CD4-positive, alpha-beta T cell treated with Interleukin-2 at 100 ng/mL for 4 hours (primary cell): ENCODE measurements around the gene TMEM240.
"Not testable (repeated sequence)": the region's sequence is repeated elsewhere in the genome, so short reads cannot be mapped to it uniquely, and the experiment has no call there.

Experiments
- DNase-seq: peaks from one replicate; pipeline ENCODE4 v3.0.0-alpha.2; 2020; ENCODE audit warnings: low spot score

The TMEM240 gene

DNA sequence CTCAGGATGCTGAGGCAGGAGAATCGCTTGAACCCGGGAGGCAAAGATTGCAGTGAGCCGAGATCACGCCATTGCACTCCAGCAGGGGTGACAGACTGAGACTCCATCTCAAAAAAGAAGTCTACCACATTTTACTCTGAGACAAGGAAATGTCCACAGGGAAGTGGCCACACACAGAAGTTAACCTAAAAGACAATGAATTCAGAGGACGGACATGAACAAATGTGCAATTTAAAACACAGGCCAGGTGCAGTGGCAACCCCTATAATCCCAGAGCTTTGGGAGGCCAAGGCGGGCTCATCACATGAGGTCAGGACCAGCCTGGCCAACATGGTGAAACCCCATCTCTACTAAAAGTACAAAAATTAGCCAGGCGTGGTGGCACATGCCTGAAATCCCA, 17.3 kb upstream of the TMEM240 start:
- not testable (repeated sequence) for DNase-seq

DNA sequence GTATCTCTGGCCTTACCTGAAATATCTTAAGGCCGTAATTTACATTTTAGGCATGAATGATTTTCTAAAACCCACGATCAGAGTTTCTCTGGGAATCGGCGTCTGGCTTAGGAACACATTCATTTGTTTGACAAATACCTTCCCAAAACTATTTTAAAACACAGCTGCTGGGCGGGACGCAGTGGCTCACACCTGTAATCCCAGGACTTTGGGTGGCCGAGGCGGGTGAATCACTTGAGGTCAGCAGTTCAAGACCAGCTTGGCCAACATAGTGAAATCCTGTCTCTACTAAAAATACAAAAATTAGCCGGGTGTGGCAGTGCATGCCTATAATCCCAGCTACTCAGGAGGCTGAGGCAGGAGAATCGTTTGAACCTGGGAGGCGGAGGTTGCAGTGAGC, 16.5 kb upstream of the TMEM240 start:
- not testable (repeated sequence) for DNase-seq

DNA sequence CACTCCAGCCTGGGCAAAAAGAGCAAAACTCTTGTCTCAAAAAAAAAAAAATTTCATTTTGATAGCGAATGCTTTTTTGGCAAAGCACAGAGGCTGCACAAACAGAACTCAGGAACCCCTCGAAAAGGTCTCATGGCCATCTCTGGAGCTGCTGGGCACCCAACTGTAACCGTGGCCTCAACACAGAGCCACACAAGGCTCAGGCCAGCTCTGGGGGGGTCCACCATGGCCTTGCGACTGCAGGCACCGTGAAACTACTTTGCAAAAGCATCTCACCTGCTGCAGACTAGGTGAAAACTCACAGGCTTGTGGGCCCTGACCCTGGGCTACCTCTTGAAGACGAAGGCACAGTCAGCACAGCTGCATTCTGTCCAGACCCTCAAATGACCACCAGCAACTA, 16.1 kb upstream of the TMEM240 start:
- DNase-seq = no peak

DNA sequence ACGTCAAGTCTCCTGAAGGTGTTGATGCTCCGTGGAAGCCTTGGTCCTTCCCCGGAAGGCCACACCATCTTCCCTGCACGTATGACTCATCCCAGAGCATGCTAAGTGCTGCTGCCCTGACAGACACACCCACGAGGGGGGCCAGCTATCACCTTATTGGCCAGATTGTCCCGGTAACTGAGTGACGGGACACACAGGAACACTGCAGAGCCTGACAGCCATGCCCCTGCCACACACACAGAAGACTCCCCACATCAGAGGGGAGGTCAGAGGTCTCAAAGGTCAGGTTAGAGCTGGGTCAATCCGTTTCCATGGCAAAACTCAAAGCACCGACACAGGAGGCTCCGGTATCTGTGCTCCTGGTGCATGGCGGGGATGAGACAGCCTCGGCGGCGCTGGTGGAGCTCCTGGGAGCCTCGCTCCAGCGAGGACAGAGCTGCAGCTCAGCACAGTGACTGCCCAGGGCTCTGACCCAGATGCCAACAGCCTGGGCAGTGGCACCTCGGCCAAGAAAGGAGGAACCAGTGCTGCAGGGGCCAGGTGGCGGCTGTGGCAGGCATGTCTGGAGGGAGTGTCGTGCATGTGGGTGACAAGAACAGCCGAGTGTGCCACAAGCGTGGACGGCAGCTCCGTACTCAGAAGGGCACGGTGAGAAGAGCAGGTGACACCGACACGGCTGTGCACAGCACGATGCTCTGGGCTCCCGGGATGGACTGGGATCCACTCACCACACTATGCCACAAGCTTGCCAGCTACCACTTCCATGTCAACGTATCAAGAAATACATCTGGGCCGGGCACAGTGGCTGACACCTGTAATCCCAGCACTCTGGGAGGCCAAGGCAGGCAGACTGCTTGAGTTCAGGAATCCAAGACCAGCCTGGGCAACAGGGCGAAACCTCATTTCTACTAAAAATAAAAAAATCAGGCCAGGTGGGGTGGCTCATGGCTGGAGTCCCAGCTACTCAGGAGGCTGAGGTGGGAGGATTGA, 14.8 kb upstream of the TMEM240 start:
- no peak for DNase-seq

DNA sequence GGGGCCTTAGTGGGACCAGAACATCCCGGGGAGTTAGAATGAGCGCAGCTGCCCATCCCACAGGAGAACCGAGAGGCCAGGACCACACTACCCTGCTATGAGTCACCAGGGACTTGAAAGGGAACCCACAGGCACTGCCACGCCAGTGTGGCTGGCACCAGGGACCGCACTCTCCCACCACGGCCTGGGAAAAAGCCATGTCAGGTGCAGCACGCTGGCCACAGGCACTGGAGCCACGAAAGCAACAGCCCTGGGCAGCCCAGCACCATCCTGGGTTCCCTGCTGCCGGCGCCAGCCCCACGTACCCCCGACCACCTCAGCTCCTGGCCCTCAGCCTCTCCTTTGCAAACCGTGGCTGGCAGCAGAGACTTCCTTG, 14.1 kb upstream of the TMEM240 start:
- DNase-seq = no peak

DNA sequence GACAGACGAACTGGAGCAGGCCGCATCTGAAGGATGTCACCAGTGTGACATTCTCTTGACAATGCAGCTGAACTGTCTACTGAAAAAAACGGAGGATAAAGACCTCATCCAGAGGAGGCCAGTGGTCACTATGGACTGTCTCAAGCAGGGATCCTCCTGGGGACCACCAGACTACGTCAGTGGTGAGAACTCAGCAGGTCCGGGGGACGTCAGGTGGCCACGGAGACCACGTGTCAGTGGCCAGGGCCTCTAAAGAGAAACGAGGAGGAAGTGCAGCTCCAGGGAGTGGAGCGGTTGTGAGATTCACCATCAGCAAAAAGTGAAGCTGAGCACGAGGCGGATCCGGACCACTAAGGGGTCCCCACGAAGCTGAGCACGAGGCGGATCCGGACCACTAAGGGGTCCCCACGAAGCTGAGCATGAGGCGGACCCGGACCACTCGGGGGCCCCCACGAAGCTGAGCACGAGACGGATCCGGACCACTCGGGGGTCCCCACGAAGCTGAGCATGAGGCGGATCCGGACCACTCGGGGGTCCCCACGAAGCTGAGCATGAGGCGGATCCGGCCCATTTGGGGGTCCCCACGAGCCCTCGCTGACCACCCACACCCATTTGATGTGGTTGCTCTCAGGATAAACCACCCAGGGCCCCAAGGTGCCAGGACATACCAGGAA, 13.5 kb upstream of the TMEM240 start:
- no peak for DNase-seq

DNA sequence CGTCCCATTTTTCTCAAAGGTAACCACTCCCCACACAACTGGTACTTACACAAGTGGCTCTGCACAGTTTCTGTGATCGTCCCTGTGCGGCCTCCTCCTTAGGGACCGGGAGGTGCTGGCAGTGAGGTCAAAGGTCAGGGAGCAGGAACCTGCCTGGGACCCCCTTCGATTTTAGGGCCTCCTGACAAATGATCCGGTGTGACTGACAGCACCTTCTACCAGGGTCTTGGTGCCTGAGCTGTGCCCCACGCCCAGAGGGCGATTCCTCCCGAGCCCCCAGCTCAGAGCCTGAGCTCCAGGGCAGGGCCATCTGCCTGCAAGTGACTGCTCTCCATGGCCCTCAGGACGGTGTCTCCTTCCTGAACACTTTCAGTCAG, 11.8 kb upstream of the TMEM240 start:
- DNase-seq = no peak

DNA sequence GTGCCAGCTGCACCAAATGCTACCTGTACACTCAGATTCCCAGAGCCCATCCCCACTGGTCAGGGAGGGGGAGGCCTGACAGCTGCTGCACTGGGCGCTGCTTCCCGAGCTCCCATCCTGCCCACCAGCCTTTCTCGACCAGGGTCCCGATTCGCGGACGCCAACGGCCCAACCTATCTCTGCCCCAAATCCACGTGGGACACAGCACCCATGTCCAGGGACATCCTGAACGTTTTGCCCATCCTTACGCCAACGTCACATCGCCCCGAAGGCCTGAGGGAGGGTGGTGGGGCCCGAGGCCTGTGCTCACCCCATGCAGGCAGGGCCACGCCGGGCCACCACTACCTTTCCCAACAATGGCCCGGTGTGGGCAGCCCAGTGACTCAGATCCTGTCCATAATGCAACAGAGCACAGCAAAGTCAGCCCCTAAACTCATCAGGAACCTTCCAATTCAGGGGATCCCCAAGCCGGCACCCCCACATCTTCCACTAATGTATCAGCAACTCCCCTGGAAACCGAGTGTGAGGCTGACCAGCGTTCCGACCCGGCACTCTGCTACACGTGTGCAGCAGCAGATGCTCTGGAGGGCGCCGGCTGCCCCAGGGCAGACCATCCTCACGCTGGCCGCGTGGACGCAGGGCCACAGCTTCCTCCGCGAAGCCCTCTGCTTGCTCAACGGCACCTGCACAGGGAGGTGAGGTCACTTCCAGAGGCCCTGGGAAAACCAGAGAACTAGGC, 11.3 kb upstream of the TMEM240 start:
- no peak for DNase-seq

DNA sequence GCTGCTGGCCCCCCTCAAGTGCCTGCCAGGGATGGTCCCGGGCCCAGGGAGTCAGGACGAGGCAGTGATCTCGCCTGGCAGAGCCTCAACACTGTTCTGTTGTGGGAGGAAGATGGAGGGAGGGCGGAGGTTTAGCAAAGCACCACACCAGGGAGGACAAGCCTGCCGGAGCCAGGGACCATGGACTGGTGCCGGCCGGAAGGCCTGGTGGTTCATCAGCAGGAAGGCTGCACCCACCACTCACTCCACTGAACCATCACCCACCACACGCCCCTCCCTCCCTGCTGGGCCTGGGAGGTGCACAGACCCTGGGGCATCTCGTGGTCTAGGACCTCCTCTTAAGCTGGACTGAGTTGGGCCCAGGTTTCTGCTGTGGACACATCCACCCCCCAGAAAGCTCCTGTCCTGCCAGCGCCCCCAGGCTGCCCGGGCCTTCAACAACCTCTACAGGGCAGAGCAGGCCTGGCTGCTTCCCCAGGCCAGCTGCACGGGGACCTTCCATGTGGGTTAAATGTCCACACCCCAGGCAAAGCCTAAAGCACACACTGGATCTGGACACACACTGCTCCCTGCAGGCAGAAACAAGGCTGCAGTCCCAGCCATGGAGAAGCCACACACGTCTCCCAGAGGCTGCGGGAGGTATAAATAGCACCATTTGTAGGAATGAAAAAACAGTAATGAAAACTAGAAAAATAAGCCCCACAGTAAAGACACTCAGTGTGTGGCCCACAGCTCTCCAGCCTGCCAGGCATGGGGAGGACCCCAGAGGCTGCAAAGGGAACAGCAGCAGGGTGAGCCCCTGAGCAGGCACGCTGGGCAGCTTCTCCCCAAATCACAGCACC, 10.4 kb upstream of the TMEM240 start:
- DNase-seq = no peak

DNA sequence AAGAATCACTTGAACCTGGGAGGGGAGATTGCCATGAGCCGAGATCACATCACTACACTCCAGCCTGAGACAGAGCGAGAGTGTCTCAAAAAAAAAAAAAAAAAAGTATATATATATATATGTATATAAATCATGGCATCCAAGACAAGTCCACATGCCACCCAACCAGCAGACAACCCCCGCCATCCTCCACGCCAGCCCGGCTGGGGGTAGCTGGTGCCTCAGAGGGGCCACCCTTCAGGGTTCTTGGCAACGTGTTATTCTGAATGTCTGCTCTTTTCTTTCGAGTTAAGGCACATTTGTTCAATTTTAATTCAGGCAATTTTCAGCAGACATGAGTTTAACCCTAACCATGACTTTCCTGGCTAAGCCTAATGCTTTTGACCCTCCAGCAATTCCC, 9.7 kb upstream of the TMEM240 start:
- no peak for DNase-seq

DNA sequence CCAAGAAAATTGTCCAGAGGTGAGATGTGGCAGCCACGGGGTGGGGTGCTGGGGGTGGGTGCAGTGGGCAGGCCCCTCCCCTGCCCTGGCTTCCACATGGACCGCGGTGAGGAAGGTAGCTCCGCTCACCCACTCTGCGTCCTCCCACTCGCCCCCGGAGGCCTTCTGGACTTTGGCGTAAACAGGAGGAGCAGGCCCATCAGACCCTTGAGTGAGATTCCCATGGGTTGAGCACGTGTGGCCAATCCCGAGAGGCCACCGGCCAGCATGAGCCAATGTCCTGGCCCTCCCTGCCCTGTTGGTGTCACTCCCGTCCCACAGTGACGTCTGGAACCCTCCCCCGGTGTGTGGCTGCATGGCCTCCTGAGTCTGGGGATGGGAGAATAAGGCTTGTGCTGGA, 8.2 kb upstream of the TMEM240 start:
- DNase-seq = no peak

DNA sequence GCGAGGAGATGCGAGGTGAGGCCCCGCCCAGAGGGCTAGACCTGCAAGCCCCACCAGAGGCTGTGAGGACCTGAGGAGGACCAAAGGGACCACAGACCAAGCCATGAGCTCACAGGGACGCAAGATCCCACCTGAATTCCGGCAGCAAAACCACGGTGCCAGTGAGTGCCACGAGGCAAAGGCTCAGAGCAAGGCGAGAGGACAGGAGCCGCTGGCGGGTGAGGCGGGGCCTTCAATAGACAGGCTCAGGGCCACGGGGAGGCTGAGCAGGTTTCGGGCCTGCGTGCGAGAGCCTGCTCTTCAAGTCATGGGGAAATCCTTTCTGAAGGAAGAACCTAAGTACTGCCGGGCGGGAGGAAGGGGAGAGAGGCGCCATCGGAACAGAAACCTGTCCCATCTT, 7.1 kb upstream of the TMEM240 start:
- DNase-seq = no peak

DNA sequence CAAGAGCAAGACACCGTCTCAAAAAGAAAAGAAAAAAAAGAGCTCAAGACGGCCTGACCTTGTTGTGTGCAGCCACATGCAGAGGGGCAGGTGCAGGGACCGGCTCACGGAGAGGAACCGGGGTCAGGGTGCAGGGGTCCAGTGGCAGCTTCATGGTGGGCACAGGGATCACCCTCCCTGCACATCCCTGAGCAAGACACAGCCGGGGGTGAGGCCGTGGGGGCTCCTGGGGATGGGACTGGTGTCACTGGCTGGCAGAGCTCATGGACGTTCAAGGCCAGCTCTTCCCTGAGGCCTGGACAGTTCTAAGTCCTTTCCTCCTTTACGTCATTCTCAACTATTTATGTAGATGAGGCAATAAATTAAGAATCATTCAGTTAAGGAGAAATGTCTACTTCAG, 6.6 kb upstream of the TMEM240 start:
- DNase-seq = no peak

DNA sequence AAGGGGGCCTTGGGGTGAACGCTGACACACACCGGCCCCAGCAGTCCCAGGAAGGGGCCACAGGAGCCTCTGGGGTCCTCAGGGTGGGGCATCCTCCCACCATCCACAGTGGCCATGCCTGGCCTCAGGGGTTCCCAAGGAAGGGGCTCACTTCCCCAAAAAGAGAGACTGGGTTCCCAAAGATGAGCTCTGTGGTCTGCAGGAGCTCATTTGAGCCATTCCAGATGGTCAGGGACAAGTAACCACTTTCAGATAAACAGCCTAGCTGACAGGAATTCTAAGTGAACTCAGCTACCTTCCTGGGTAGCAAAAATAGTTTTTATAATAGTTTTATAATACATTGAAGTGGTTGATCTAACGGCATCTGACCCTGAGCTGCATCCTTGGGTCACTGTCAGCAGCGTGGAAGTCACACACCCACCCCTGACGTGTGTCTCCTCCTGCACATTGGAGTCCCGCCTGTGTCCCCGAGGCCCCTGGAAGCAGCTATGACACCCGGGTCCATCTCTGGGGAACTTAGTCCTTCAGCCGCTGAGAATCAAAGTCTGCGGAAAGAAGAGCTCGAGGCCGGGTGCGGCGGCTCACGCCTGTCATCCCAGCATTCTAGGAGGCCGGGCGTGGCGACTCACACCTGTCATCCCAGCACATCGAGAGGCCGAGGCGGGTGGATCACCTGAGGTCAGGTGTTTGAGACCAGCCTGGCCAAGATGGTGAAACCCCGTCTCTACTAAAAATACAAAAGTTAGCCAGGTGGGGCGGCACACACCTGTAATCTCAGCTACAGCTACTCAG, 5.7 kb upstream of the TMEM240 start:
- DNase-seq = no peak

DNA sequence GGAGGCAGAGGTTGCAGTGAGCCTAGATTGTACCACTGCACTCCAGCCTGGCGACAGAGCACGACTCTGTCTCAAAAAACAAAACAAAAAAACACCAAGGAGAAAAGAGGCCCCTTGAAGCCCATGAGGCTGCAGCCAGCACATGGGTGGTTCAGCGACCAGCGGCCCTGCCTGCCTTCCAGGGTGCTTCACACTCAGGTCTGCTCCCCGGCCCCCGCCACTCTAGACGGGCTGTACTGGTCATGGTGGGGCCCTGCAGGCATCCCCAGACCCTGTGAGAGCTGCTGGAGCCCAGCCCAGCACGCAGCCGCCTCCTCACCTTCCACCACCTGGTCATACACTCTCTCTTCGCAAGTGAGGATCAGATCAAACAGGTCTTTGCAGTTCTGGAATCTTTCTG, 4.1 kb upstream of the TMEM240 start:
- no peak for DNase-seq

DNA sequence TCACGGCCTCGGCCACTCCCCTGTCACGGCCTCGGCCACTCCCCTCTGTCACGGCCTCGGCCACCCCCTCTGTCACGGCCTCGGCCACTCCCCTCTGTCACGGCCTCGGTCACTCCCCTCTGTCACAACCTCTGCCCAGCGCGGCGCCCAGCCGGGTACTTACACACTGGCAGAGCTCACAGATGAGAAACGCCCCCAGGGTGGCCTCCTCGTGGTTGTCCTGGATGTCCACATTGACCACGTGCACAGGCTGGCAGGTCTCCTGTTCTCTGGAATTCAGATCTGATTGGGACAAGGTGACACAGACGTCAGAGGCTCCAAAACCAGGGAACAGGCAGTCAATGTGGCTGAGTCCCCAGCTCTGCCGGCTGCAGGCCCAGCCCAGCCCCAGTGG, 3.3 kb upstream of the TMEM240 start:
- DNase-seq = no peak

DNA sequence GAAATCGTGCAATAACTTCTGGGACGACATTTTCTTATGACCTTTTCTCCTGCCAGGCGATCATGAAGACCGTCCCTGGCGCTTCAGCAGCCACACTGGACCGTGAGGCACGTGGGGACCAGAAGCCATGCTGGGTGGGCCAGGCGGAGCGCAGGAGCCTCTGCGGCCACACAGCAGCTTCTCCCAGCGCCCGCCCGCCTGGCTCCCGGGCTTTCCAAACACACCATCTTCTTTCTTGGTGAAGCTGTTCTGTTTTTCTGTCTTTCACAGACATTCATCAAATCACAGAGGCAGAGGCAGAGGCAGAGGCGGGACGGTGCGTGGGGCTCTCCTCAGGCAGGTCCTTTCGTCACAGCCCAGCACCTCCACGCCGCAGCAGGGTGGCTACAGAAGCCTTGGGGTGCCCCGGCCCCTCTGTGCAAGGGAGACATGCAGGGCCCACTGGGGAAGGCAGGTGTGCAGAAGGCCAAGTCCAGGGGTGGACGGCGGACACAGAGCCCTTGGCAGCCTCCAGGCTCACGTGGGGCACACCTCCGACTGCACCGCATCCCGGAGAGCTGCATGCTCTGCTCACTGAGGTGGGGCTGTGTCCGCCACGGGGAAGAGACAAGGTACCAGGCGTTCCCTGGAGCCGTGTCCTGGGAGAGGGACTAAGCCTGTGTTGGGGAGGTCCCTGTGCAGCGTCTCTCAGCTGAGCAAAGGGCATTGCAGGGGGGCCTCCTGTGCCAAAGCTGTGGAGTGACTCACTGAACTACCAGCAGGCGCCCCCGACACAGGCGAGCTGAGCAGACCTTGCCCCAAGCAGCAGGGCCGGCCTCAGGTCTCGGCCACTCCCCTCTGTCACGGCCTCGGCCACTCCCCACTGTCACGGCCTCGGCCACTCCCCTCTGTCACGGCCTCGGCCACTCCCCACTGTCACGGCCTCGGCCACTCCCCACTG, 2.6 kb upstream of the TMEM240 start:
- no peak for DNase-seq

DNA sequence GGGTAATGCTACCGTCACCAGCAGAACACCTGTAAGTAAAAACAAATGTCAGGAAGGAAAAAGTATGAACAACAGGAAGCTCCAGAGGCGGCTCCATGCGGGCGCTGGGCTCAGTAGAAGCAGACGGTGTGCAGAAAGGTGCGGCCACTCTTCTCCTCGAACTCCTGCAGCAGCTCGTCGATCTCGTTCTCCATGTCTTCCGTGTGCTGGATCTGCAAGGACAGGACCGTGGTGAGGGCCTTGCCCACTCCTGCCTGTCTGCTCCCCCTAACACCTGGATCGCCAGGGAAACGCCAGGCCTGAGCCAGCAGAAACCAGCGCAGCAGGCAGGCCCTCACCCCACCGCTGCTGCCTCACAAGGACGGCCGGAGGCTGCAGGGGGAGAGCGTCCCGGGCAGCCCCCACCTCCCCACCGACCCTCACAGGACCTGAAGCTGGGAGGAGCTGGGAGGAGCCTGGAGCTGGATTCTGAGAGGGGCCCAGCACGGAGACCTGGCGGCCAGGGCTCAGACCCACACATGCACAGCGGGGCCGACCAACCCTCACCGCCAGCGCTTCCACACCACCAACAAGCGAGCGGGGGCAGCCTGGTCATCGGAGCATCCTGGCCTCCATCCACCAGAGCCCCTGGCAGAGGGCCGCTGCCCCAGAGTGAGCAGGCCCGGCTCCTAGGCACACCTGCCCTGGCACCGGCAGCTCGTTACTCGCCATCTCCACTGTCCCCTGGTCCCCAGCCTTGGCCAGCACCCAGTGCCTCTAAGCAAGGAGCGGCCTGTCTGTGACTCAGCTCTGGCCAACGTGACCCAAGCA, 1.7 kb upstream of the TMEM240 start:
- no peak for DNase-seq
